ENCODE measurements around the gene RAPGEF1.
A peak's percentile ranks its signal among the peaks of the same experiment; 100 is the strongest.
"Not testable (repeated sequence)": the region's sequence is repeated elsewhere in the genome, so short reads cannot be mapped to it uniquely, and the experiment has no call there.

Gene RAPGEF1

GRCh38 chr9:131567910-131568309 lies 172.0 kb downstream of the RAPGEF1 start:
- Mint-ChIP-seq H3K36me3 (peaks cover 22% of the 10 kb centered on the region), H3K27ac (peak overlapping the region; percentile 55), H3K9me3 (peaks cover under 1% of the 10 kb centered on the region), H3K27me3 (peaks cover under 1% of the 10 kb centered on the region), H3K4me1 (peaks cover 11% of the 10 kb centered on the region), H3K4me3 (no peak overlapping the region)
- CTCF ChIA-PET: no interaction called here
- no peak for DNase-seq

GRCh38 chr9:131566158-131566557 lies 173.7 kb downstream of the RAPGEF1 start:
- H3K36me3 Mint-ChIP-seq: peaks cover 16% of the 10 kb centered on the region
- DNase-seq: no peak
- peaks cover 3% of the 10 kb centered on the region for H3K27me3 Mint-ChIP-seq
- no peak overlapping the region for H3K4me3 Mint-ChIP-seq
- CTCF ChIA-PET: no interaction called here
- peaks cover 5% of the 10 kb centered on the region for H3K9me3 Mint-ChIP-seq
- peak overlapping the region; percentile 79 for H3K27ac Mint-ChIP-seq
- peaks cover 11% of the 10 kb centered on the region for H3K4me1 Mint-ChIP-seq

- Mint-ChIP-seq H3K9me3 (peaks cover 5% of the 10 kb centered on the region), H3K27ac (peak overlapping the region; percentile 79), H3K4me3 (no peak overlapping the region), H3K36me3 (peaks cover 15% of the 10 kb centered on the region), H3K27me3 (peaks cover 3% of the 10 kb centered on the region), H3K4me1 (peaks cover 11% of the 10 kb centered on the region)
- CTCF ChIA-PET: no interaction called here
- DNase-seq: no peak
These were observed 174.5 kb downstream of the RAPGEF1 start for GRCh38 chr9:131565369-131565768.

GRCh38 chr9:131562032-131562959 lies 177.6 kb downstream of the RAPGEF1 start:
- CTCF ChIA-PET: no interaction called here
- no peak overlapping the region for H3K27ac Mint-ChIP-seq
- H3K36me3 Mint-ChIP-seq: no peaks in the 10 kb centered on the region
- no peak overlapping the region for H3K4me3 Mint-ChIP-seq
- peaks cover 7% of the 10 kb centered on the region for H3K27me3 Mint-ChIP-seq
- peaks cover 11% of the 10 kb centered on the region for H3K4me1 Mint-ChIP-seq
- DNase-seq: no peak
- H3K9me3 Mint-ChIP-seq: peaks cover 5% of the 10 kb centered on the region

GRCh38 chr9:131559421-131560000 lies 180.4 kb downstream of the RAPGEF1 start:
- peaks cover 3% of the 10 kb centered on the region for H3K4me1 Mint-ChIP-seq
- H3K27me3 Mint-ChIP-seq: peaks cover 33% of the 10 kb centered on the region
- H3K27ac Mint-ChIP-seq: no peak overlapping the region
- H3K4me3 Mint-ChIP-seq: no peak overlapping the region
- CTCF ChIA-PET: interaction anchor here (0.7 to 2.2 kb wide), 7 partner anchors 13 to 610 kb away, joined by 3 to 9 read pairs (median 3); no protein-coding TSS in a partner anchor
- H3K36me3 Mint-ChIP-seq: no peaks in the 10 kb centered on the region
- peaks cover 5% of the 10 kb centered on the region for H3K9me3 Mint-ChIP-seq
- no peak for DNase-seq

GRCh38 chr9:131557855-131558548 lies 181.9 kb downstream of the RAPGEF1 start:
- Mint-ChIP-seq H3K4me3 (no peak overlapping the region), H3K36me3 (no peaks in the 10 kb centered on the region), H3K27ac (no peak overlapping the region), H3K9me3 (peaks cover 5% of the 10 kb centered on the region), H3K27me3 (peaks cover 48% of the 10 kb centered on the region), H3K4me1 (peaks cover 3% of the 10 kb centered on the region)
- DNase-seq: no peak
- CTCF ChIA-PET: no interaction called here

GRCh38 chr9:131555841-131556673 lies 183.8 kb downstream of the RAPGEF1 start:
- no peaks in the 10 kb centered on the region for H3K36me3 Mint-ChIP-seq
- H3K9me3 Mint-ChIP-seq: no peaks in the 10 kb centered on the region
- H3K27ac Mint-ChIP-seq: no peak overlapping the region
- peaks cover 64% of the 10 kb centered on the region for H3K27me3 Mint-ChIP-seq
- CTCF ChIA-PET: no interaction called here
- no peak overlapping the region for H3K4me3 Mint-ChIP-seq
- H3K4me1 Mint-ChIP-seq: peaks cover 3% of the 10 kb centered on the region
- DNase-seq: no peak

GRCh38 chr9:131554843-131555351 lies 185.0 kb downstream of the RAPGEF1 start:
- no peak overlapping the region for H3K27ac Mint-ChIP-seq
- H3K27me3 Mint-ChIP-seq: peaks cover 76% of the 10 kb centered on the region
- no peaks in the 10 kb centered on the region for H3K9me3 Mint-ChIP-seq
- no peaks in the 10 kb centered on the region for H3K36me3 Mint-ChIP-seq
- CTCF ChIA-PET: interaction anchor here (0.7 kb wide), 1 partner anchor 870 kb away, joined by 3 read pairs; no protein-coding TSS in a partner anchor
- H3K4me3 Mint-ChIP-seq: no peak overlapping the region
- peaks cover 3% of the 10 kb centered on the region for H3K4me1 Mint-ChIP-seq
- DNase-seq: no peak

DNA sequence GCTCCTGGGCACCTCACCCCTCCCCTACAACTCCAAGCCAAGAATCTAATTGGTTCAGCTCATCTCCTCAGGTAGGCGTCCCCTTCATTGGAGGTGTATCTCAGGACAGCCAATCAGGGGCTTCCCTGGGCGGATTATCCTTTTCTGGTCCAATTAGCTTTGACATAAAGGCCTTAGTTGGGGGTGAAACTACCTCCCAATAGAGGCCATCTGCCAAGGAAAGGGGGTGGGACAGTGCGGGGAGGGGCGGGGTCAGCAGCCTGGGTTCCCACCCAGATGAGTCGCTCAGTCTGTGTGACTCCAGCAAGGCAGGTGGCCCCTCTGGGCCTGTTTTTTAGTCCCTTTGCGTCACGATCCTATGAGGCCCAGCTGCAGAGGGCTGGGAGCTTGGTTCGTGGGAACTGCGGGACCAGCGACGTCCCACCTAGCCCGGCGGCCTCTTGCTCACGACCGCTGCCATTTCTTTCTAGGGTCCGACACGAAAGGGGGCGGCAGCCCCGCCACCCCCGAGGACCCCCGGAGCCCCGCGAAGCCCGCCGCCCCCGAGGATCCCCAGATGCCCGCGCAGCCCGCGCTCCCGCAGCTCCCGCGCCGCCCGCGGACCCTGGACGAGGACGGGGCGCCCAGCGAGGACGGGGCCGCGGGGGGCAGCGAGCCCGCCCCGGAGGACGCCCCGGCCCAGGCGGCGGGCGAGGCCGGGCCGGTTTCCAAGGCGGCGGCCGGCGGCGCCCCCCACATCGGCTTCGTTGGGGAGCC lies 185.6 kb downstream of the RAPGEF1 start:
- no peak overlapping the region for H3K4me3 Mint-ChIP-seq
- CTCF ChIA-PET: no interaction called here

DNA sequence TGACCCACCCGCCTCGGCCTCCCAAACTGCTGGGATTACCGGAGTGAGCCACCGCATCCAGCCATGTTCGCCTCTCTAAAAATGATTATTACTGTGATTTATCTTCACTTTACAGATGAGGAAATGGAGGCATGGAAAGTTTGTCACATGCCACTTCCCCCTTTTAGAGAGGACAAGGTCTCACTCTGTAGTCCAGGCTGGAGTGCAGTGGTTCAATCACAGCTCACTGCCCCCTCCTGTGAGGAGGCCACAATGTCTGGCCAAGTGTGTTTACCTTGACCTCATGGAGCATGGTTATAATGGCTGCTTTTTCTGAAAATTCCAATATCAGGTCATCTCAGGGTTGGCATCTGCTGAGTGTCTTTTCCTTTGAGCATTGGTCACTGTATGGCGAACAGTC lies 187.8 kb downstream of the RAPGEF1 start:
- Mint-ChIP-seq H3K9me3 (no peaks in the 10 kb centered on the region), H3K4me1 (peaks cover 8% of the 10 kb centered on the region), H3K4me3 (no peak overlapping the region), H3K27ac (no peak overlapping the region), H3K27me3 (peaks cover 98% of the 10 kb centered on the region), H3K36me3 (peaks cover 3% of the 10 kb centered on the region)
- CTCF ChIA-PET: interaction anchor here (0.7 kb wide), 1 partner anchor 39 kb away, joined by 3 read pairs; no protein-coding TSS in a partner anchor
- DNase-seq: no peak

More for the DNA sequence above, 185.6 kb downstream of the RAPGEF1 start:
- peaks cover 3% of the 10 kb centered on the region for H3K4me1 Mint-ChIP-seq
- DNase-seq: no peak
- H3K27ac Mint-ChIP-seq: no peak overlapping the region
- H3K9me3 Mint-ChIP-seq: no peaks in the 10 kb centered on the region
- peaks cover 82% of the 10 kb centered on the region for H3K27me3 Mint-ChIP-seq
- no peaks in the 10 kb centered on the region for H3K36me3 Mint-ChIP-seq

DNA sequence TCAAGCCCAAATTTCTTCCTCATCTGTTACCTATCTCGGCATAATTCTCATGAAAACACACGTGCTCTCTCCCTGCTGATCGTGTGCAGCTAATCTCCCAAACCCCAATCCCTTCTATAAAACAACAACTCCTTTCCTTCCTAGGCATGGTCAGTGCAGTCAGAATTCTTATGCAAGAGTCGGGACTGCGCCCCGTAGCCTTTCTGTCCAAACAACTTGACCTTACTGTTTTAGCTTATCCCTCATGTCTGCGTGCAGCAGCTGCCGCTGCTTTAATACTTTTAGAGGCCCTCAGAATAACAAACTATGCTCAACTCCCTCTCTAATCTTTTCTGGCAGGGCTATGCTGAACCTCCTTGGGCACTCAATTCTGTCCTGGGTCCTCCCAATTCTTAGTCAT lies 189.4 kb downstream of the RAPGEF1 start:
- H3K4me3 Mint-ChIP-seq, DNase-seq, H3K9me3 Mint-ChIP-seq, H3K36me3 Mint-ChIP-seq, H3K4me1 Mint-ChIP-seq, CTCF ChIA-PET, H3K27ac Mint-ChIP-seq: not testable (repeated sequence)
- peaks cover 98% of the 10 kb centered on the region for H3K27me3 Mint-ChIP-seq

GRCh38 chr9:131549186-131549585 lies 190.7 kb downstream of the RAPGEF1 start:
- H3K36me3 Mint-ChIP-seq, H3K9me3 Mint-ChIP-seq, H3K4me1 Mint-ChIP-seq, H3K4me3 Mint-ChIP-seq, DNase-seq, H3K27ac Mint-ChIP-seq, CTCF ChIA-PET: not testable (repeated sequence)
- peaks cover 100% of the 10 kb centered on the region for H3K27me3 Mint-ChIP-seq

Measured in activated naive CD4-positive, alpha-beta T cell treated with anti-CD3 and anti-CD28 coated beads, Interleukin-2, amount 10 ng/mL, durations not matched to agents 7 days and 5 days (primary cell).